Renal pelvis (tissue), 4 donors: ENCODE data around the gene YAE1. TPM values are rescaled to one million over a fixed set of nuclear protein-coding genes. Genes with fewer than 3 reads are reported as not detected.

Experiments used
- DNase-seq: peaks from one replicate; pipeline ENCODE4 v3.0.0-alpha.2; 2013
- polyA plus RNA-seq, 3 donors: library from polyadenylated mRNA; unstranded; fragments of 120-200 nt; gene quantifications; one replicate each; pipeline ENCODE4 v1.2.1, GENCODE V29; 2013; ENCODE audit not compliant: insufficient read length in 3 of 3

The YAE1 gene
- polyA plus RNA-seq, 3 donors = 35.9 to 44.8 (median 44.7) TPM

DNA sequence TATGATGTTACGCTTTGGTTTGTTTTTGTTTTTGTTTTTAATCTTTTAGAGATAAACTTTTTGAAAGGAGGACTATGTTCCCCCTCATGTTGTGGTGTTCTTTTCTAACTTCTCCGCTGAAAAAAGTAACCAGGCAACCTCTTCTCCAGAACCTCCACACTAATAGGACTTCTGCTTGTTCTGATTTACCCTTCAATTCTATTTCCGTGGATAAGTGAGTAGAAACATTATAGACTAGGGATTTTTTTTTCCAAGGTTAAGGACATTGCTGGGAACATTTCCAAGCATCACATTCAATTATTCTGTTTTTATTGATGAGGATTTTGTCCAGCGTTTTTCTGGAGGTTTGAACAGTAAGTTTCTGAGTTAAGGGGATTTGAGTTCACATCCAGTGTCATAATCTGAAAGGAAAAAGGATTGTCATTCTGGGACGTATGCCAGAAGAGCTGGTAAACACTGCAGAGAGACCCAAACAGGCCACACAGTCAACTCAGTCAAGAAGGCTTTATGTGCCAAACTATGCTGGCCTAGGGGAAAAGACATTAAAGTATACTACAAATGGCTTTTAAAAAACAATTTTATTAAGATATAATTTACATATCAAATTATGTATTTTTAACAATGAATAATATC, 28.9 kb downstream of the YAE1 start:
- DNase-seq = no peak

DNA sequence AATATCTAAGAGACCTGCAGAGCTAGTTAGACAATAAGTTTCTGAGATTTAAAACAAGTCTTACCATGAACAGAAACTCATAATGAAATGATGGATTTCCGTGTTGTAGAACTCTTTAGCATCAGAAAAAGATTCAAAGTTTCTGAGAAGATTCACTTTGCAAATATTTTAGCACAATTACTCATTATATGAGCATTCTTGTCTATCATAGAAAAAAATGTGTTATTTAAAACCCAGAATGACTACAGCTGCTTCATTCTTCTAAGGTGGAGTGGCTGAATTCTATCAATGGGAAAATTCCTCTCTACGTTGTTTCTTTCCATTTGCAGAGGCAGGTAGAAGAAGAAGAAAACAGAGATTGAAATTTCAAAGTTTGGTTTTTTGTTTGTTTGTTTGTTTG, 36.1 kb downstream of the YAE1 start:
- DNase-seq = no peak

DNA sequence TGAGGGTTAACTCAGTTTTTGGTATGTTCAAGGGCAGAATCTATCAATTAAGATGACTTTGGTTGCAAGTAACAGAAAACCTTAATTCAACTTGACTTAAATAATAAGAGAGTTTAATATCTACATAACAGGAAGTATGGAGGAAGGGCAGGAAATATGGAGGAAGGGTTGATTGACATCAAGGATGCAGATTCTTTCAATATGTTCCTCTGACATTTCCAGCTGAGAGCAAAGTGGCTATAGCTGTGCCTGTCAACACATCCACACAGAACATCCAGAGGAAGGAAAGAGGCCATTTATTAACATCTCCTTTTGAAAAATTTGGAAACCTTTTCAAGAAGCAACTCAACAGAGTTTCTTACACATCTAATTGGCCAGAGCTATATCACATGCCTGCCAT, 37.7 kb downstream of the YAE1 start:
- no peak for DNase-seq

DNA sequence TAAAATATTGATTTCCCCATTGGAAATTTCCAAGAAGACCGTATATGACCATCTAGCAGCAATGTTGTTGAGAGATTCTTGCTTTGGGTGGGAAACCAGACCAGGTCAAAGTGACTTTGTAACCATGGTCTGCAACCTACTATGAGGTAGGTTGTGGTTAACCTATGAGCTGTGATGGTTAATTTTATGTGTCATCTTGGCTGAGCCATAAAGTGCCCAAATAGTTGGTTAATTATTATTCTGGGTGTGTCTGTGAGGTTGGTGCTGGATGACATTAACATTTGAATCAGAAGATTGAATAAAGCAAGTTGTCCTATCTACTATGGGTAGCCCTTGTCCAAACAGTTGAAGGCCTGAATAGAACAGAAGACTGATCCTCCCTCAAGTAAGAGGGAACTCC, 38.9 kb downstream of the YAE1 start:
- no peak for DNase-seq

DNA sequence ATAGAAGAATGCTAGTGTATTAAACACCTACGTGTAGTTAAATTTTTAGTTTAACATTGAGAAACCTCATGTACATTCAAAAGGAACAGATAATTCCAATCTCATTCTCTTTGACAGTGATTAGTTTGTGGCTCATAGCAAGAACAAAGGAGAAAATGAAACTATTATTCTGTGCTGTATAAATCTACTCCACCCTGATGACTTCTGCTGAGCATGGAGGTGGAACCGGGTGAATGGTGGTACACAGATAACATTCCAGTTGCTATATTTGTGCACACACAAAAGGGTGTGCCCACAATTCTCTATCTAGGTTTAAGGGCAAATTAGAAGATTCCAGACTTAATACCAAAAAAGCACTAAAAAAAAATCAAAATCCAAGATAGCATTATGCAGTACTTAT, 40.1 kb downstream of the YAE1 start:
- no peak for DNase-seq

DNA sequence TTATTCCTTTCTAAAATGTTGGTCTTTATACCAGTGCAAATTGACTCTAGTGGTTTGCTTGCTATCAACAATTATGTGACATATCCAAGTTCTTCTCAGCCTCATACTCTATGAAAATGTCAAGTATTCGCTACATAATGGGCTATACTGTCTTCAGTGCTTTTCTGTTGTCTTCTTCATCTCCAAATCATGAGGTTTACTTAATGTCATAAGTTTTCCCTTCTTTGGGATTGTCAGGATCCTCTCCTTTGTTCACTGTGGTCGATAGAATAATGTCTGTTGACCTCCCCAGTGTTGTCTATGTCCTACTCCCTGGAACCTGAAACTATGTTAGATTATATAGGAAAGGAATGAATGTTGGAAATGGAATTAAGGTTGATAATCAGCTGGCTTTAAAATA, 40.7 kb downstream of the YAE1 start:
- no peak for DNase-seq

DNA sequence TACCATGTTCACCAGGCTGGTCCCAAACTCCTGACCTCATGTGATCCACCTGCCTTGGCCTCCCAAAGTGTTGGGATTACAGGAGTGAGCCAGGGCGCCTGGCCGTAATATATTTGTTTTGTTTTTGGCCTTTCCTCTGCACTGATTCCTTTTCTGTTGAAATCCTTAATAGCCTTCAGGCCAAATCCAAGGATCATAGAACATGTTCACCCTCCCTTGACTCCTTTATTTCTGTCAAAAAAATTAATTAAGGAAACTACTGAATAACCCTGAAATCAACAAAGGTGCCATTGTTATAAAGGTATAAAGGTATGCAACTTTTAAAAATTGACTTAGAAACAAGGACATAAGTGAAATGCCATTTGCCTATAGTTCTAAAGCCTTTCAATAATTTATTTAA, 41.7 kb downstream of the YAE1 start:
- no peak for DNase-seq

DNA sequence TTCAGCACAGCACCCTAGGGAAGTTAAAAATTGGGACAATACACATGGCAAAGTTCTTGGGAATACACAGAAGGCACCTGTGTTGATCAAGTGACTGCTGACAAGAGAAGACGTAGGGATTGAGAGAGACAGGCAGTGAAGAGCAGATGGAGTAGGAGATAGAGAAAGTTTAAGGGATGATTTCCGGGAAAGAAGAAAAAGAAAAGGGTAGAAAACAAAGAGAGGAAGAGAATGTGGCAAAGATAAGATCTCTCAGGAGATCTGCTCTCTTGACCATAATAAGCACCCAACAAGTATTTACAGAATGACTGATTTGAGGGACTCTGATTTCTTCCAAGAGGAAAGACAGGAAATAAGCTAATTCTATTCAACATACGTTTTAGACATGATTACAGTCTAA, 42.1 kb downstream of the YAE1 start:
- DNase-seq = no peak

DNA sequence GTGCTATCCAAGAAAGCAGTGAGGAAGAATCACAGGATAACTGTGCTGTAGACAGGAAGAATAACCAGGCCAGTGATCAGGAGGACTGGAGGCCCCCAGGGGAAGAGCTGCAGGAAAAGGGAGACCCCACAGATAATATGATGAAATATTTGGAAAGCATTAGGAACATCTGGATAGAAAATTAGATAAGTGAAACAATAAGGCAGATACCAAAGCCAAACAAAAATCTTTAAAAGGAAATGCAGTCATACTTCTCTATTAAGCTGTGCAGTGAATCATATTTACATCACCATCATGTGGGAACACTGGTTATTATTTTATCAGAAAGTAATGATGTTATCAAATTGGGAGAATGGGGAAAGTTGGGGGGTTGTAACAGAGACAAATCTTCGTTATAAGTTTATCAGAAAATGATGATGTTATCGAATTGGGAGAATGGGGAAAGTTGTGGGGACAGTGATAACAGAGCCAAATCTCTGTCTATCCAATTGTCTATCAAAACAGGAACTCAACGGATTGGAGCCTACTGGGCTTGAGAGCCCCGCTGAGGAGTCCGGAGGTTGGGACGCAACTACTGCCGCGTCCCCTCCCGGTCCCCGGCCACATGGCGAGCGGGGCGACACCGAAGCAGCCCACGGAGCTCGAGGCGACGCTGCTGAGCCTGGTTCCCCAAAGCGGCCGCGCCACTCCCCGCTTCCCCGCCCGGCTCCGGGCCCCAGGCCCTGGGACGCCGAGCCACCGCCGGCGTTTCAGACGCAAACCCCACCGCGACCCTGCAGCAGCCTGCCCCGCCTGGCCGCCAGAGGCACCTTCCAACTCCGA, 43.1 kb downstream of the YAE1 start:
- no peak for DNase-seq

DNA sequence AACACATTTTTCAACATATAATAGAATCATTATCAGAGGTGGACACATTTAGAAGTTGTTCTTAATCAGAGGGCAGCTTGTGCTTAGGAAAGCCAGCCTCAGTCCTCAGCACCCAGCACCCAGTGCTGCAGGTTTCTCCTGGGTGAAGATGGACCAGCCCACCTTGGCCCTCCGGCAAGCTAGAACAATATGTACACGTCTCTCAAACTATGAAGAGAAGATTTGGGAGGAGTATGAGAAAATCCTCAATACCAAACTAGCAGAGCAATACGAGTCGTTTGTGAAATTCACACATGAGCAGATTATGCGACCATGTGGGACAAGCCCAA, 43.7 kb downstream of the YAE1 start:
- DNase-seq = no peak

DNA sequence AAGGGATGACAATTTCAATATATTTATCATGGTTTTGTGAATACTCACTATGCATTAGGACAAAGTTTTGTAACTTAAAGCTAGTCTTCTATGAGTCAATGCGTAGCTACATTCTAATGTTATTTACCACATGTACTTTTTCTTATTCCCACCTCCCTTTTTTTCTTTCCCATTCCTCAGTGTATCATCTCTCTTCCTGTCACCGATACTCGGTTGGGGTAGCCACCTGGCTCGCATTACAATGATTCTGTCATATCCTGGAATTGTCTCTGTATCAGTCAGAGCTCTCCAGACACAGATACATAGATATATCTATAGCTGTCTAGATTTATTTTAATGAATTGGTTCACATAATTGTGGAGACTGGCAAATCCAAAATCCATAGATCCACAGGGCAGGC, 47.4 kb downstream of the YAE1 start:
- DNase-seq = no peak

DNA sequence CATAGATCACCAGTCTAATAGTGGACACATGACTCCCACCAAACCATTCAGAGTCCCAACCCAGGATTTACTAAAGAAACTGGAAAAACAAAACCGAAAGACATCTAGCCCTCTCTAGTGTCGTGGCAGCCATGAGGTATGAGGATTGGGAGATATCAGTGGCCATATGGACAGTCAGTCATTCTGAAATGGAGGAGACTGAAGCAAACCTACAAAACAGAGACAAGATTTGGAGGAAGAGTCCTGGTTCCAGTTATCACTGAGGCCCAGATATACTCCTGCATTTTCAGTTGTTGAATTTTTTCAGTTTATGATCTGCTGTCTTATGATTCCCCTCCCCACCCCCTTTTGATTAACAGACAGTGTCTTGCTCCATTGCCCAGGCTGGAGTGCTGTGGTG, 48.1 kb downstream of the YAE1 start:
- no peak for DNase-seq

DNA sequence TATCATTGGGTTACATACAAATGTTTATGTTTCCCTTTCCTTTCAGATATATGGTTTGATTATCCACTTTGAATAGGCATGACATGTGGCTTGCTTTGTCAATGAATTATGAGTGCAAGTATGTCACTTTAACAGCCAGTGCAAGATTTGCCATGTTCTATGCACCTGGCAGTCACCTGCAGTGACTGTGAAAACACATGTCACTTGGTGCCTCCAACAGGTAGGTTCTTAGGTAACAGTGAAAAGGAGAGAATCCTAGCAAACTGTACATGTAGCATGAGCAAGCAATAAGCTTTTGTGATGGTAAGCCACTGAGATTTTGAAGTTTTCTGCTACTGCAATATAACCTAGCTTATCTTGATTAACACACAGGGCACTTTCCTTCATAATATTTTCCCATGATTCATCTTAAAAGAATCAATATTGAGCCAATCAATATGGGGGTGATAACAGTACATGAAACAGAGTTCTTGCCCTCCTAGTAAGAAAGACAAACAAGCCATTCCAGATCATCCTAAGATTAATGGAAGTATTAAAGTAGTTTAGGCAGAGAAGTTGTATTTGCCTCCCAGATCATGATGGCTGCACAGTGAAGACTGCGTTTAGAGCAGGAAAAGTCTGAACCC, 49.3 kb downstream of the YAE1 start:
- DNase-seq = no peak

DNA sequence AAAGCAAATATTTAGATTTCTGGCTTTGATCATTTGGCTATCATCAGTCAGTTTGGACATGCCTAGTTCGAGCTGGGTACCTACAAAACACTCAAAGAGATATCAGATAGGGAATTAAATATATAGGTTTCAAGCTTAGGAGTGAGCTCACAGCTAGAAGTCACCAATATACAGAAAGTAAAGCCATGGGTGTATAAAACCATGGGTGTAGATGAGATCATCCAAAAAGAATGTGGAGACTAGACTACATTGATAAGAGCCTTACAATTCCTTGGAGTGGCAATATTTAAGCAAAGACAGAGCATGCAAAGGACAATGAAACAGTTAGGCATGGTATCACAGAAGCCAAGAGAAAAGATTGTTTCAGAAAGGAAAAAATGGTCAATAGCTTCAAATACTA, 49.9 kb downstream of the YAE1 start:
- DNase-seq = no peak

DNA sequence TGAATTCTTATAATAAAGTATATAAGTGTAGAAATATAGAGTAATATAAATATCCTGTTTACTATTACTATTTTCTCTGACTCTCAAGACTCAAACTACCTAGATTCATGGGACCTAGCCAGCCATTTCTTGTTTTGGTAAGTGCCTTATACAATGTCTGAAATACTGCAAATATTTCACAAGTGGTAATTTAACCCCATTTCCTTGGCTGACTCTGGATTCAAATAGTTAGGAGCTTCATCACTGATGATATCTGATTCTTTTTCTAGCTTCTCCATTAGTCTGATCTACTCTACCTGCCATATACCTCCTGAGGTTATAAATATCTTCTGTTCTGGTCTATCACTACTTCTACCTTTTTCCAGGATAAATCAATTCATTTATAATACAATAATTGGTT, 50.8 kb downstream of the YAE1 start:
- DNase-seq = no peak

DNA sequence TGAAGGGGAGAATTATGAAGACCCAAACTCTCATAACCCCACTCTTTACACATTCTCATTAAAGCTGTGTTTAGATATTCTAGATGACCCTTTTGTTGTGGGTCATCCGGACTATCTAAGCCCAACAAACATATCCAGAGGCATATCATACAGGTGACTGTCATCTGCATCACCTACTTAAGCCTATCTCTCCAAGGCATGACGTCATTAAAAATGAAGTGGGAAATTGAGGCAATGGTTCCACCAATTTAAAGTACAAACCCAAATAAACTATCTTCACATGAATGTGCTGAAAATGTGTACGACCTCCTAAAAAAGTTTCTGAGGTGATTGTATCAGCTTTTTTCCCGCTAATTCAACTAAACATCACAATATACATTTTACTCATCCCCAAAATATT, 52.7 kb downstream of the YAE1 start:
- no peak for DNase-seq

DNA sequence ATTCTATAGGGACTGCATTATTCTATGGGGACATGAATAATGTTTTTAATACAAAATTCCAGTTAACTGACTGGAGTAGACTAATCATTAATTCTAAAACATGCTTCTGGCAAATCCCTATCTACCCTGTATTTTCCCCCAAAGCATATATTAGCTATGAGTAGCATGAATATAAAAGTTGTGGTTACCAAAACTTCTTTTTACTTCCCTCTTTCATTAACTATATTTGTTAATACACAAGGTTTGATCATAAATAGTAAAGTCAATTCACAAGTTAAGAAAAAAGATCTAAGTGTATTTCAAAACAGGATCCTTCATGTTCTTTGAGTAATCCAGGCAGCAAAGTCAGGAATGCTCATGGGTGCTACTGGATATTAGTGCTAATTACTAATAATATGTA, 54.3 kb downstream of the YAE1 start:
- DNase-seq = no peak

DNA sequence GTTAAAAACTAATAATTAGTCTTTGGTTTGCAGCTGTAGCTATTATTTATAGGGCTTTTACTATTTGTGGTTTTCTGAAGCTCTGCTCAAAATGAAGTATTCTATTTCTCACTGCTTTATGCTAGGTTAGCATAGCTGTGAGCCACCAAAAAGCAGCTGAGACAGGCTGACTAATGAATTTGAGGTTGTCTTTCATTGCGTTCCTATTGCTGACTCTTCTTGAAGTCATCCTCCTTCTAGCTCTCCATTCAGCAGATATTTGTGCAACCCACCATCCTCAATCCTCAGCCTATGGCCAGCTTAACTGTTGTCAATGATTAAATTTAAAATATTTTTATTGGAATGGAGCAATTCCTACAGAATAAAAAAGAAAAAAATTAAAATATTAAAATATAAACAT, 55.1 kb downstream of the YAE1 start:
- no peak for DNase-seq

DNA sequence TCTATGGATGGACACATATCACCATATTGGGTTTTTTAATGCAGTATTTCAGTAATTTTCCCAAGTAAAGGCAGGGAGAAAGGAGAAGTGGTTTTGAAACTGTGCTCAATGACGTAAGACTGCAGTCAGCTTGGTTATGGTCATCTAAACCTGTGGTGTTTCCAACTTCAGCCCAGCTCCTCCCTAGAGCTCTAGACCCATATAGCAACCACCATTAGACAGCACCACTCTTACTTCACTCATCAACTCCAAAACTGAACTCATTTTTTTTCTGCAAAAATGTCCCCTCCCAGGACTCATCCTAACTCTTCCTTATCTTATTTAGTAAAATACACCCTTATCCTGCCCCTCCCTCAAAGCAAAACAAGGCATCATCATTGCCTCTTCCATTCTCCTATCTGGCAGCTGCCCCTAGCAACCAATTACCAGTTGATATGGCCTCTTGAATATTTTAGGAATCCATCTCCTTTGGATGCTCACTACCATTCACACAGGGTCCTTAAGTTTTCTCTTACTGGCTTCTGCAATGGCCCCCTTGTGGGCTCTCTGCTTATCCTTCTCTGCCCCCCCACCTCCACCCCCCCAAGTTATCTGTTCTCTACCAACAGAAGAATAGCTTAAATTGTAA, 55.7 kb downstream of the YAE1 start:
- DNase-seq = no peak
